ENCODE measurements around the gene MIGA2.
A peak's percentile ranks its signal among the peaks of the same experiment; 100 is the strongest.

- no peak for TF ChIP-seq CTCF (IDR thresholded peaks at IDR 0.05 in 8 of 11, conservative IDR thresholded peaks at IDR 0.05 in 3 of 11)
- peak in 1 of 3 donors; percentile 24 for TF ChIP-seq POLR2AphosphoS5 (IDR thresholded peaks at IDR 0.05)
Measured at GRCh38 chr9:129009584-129010141, 26.8 kb upstream of the MIGA2 start.

Measured in spleen (tissue), 7 donors.